ENCODE measurements around the gene SLC35C1. TPM values are rescaled to one million over a fixed set of nuclear protein-coding genes. Genes with fewer than 3 reads are reported as not detected.
"Not testable (repeated sequence)": the region's sequence is repeated elsewhere in the genome, so short reads cannot be mapped to it uniquely, and the experiment has no call there.

Gene SLC35C1
- polyA plus RNA-seq, 1 experiment = 4.7 TPM

- Histone ChIP-seq H3K27me3 (ENCODE audit: control insufficient read depth, insufficient read depth, low read length) (peaks cover 4% of the 10 kb centered on the region), H3K27ac (ENCODE audit: low read depth, low read length) (no peak overlapping the region), H3K4me3 (ENCODE audit: low read depth, low read length) (no peak overlapping the region), H3K9me3 (ENCODE audit: control insufficient read depth, insufficient read depth, low read length) (no peaks in the 10 kb centered on the region)
- ChIA-PET POLR2A (no interaction called here), CTCF (interaction anchor here (1.2 to 1.7 kb wide), 2 partner anchors 23 to 48 kb away, joined by 4 to 5 read pairs; no protein-coding TSS in a partner anchor)
- no peak for DNase-seq (ENCODE audit: low read depth, low spot score)
- TF ChIP-seq CTCF (IDR thresholded peaks at IDR 0.05; ENCODE audit: low read depth, low read length) = no peak
Measured at GRCh38 chr11:45818961-45819605, 14.1 kb downstream of the SLC35C1 start.

- H3K27me3 ChIP-seq (ENCODE audit: control insufficient read depth, insufficient read depth, low read length) = peaks cover 9% of the 10 kb centered on the region
- ChIA-PET POLR2A (no interaction called here), CTCF (interaction anchor here (1.2 to 1.7 kb wide), 2 partner anchors 22 to 49 kb away, joined by 4 to 5 read pairs; no protein-coding TSS in a partner anchor)
- TF ChIP-seq CTCF (IDR thresholded peaks at IDR 0.05; ENCODE audit: low read depth, low read length) = no peak
- H3K27ac ChIP-seq (ENCODE audit: low read depth, low read length) = no peak overlapping the region
- no peak overlapping the region for H3K4me3 ChIP-seq (ENCODE audit: low read depth, low read length)
- DNase-seq (ENCODE audit: low read depth, low spot score) = no peak
- H3K9me3 ChIP-seq (ENCODE audit: control insufficient read depth, insufficient read depth, low read length) = no peaks in the 10 kb centered on the region
Measured at GRCh38 chr11:45820211-45820857, 15.4 kb downstream of the SLC35C1 start.

- H3K27me3 ChIP-seq (ENCODE audit: control insufficient read depth, insufficient read depth, low read length) = peaks cover 40% of the 10 kb centered on the region
- H3K27ac ChIP-seq (ENCODE audit: low read depth, low read length); H3K9me3 ChIP-seq (ENCODE audit: control insufficient read depth, insufficient read depth, low read length); H3K4me3 ChIP-seq (ENCODE audit: low read depth, low read length); POLR2A ChIA-PET; DNase-seq (ENCODE audit: low read depth, low spot score): not testable (repeated sequence)
- CTCF ChIA-PET = interaction anchor here (1.9 kb wide), 1 partner anchor 16 kb away, joined by 8 read pairs; no protein-coding TSS in a partner anchor
Measured at GRCh38 chr11:45826492-45826891, 21.5 kb downstream of the SLC35C1 start.

- CTCF ChIA-PET = interaction anchor here (4.4 kb wide), 1 partner anchor 16 kb away, joined by 27 read pairs; no protein-coding TSS in a partner anchor
- DNase-seq (ENCODE audit: low read depth, low spot score) = no peak
- no peak overlapping the region for H3K4me3 ChIP-seq (ENCODE audit: low read depth, low read length)
- TF ChIP-seq CTCF (IDR thresholded peaks at IDR 0.05; ENCODE audit: low read depth, low read length) = no peak
- H3K27ac ChIP-seq (ENCODE audit: low read depth, low read length) = no peak overlapping the region
- H3K27me3 ChIP-seq (ENCODE audit: control insufficient read depth, insufficient read depth, low read length) = peaks cover 40% of the 10 kb centered on the region
- no peaks in the 10 kb centered on the region; the same call in 1 of the 2 replicates for H3K9me3 ChIP-seq (ENCODE audit: control insufficient read depth, insufficient read depth, low read length)
- POLR2A ChIA-PET = no interaction called here
Measured at GRCh38 chr11:45827123-45827522, 22.2 kb downstream of the SLC35C1 start.

- DNase-seq (ENCODE audit: low read depth, low spot score) = no peak
- no peak overlapping the region for H3K4me3 ChIP-seq (ENCODE audit: low read depth, low read length)
- H3K27me3 ChIP-seq (ENCODE audit: control insufficient read depth, insufficient read depth, low read length) = peaks cover 43% of the 10 kb centered on the region
- TF ChIP-seq CTCF (IDR thresholded peaks at IDR 0.05; ENCODE audit: low read depth, low read length) = no peak
- POLR2A ChIA-PET = interaction anchor here (0.6 kb wide), 1 partner anchor 18 kb away, joined by 4 read pairs; no protein-coding TSS in a partner anchor
- no peak overlapping the region for H3K27ac ChIP-seq (ENCODE audit: low read depth, low read length)
- CTCF ChIA-PET = interaction anchor here (0.5 to 4.4 kb wide), 2 partner anchors 11 to 14 kb away, joined by 4 to 27 read pairs; no protein-coding TSS in a partner anchor
- no peaks in the 10 kb centered on the region; the same call in 1 of the 2 replicates for H3K9me3 ChIP-seq (ENCODE audit: control insufficient read depth, insufficient read depth, low read length)
Measured at GRCh38 chr11:45828996-45829395, 24.0 kb downstream of the SLC35C1 start.
